GM23248 (cell line): ENCODE data around the gene CTNNA2. TPM values are rescaled to one million over a fixed set of nuclear protein-coding genes. Genes with fewer than 3 reads are reported as not detected.

Source experiments
- DNase-seq: peaks from one replicate; pipeline ENCODE4 v3.0.0-alpha.2; 2015
- H2AFZ ChIP-seq: fragments of 200-600 bp; sonication (generic); 2 replicates; pipeline ENCODE4 v1.6.1; 2016; ENCODE audit warnings: antibody characterized with exemption
- H3F3A ChIP-seq: fragments of 200-600 bp; sonication (generic); 2 replicates; pipeline ENCODE4 v1.6.1; 2016; ENCODE audit warnings: mild to moderate bottlenecking, antibody characterized with exemption, mixed run types; ENCODE audit not compliant: insufficient read depth
- H3K27ac ChIP-seq: fragments of 200-600 bp; sonication (generic); 2 replicates; pipeline ENCODE4 v1.5.1; 2016; ENCODE audit warnings: mild to moderate bottlenecking
- H3K27me3 ChIP-seq: fragments of 200-600 bp; sonication (generic); replicated peaks from 2 replicates; pipeline ENCODE4 v1.6.1; 2016; ENCODE audit warnings: mild to moderate bottlenecking; ENCODE audit not compliant: insufficient read depth
- H3K36me3 ChIP-seq: fragments of 200-600 bp; sonication (generic); 2 replicates; pipeline ENCODE4 v1.6.1; 2016; ENCODE audit warnings: low read depth, mild to moderate bottlenecking
- H3K4me1 ChIP-seq: fragments of 200-600 bp; sonication (generic); 2 replicates; pipeline ENCODE4 v1.6.1; 2016; ENCODE audit warnings: mild to moderate bottlenecking; ENCODE audit not compliant: insufficient read depth
- H3K4me2 ChIP-seq: fragments of 200-600 bp; sonication (generic); one replicate; pipeline ENCODE4 v1.6.1; 2016; ENCODE audit warnings: mild to moderate bottlenecking; ENCODE audit not compliant: unreplicated experiment
- H3K4me3 ChIP-seq: fragments of 200-600 bp; sonication (generic); 2 replicates; pipeline ENCODE4 v1.5.1; 2016; ENCODE audit warnings: mild to moderate bottlenecking
- H3K79me2 ChIP-seq: fragments of 200-600 bp; sonication (generic); 2 replicates; pipeline ENCODE4 v1.6.1; 2016; ENCODE audit warnings: mild to moderate bottlenecking; ENCODE audit not compliant: insufficient read depth
- H3K9ac ChIP-seq: fragments of 200-600 bp; sonication (generic); 2 replicates; pipeline ENCODE4 v1.6.1; 2016; ENCODE audit warnings: mild to moderate bottlenecking
- H3K9me2 ChIP-seq: fragments of 200-600 bp; sonication (generic); 2 replicates; pipeline ENCODE4 v1.6.1; 2016; ENCODE audit warnings: mixed run types, mild to moderate bottlenecking, moderate library complexity; ENCODE audit not compliant: insufficient read depth
- H3K9me3 ChIP-seq: fragments of 200-600 bp; sonication (generic); one replicate; pipeline ENCODE4 v1.6.1; 2017; ENCODE audit warnings: low read depth
- H4K20me1 ChIP-seq: fragments of 200-600 bp; sonication (generic); 2 replicates; pipeline ENCODE4 v1.6.0; 2016; ENCODE audit not compliant: insufficient read depth
- EZH2 ChIP-seq: fragments of 200-600 bp; sonication (generic); IDR thresholded peaks from 2 replicates; pipeline ENCODE4 v1.6.1; 2018; ENCODE audit warnings: antibody characterized with exemption, mild to moderate bottlenecking; ENCODE audit not compliant: insufficient read depth, poor library complexity, severe bottlenecking
- EZH2phosphoT487 ChIP-seq: fragments of 200-600 bp; sonication (generic); IDR thresholded peaks from 2 replicates; pipeline ENCODE4 v1.6.1; 2018; ENCODE audit warnings: antibody characterized with exemption, moderate library complexity, mild to moderate bottlenecking, low read depth; ENCODE audit not compliant: insufficient read depth
- WGBS, 2 experiments: methylation state at CpG; one replicate each; pipeline ENCODE4 v1.1.6; 2015 to 2017; ENCODE audit warnings: low lambda C conversion rate in 2 of 2, low coverage in 1 of 2; ENCODE audit errors: missing lambda C conversion rate in 2 of 2; 5-methylcytosine and 5-hydroxymethylcytosine counted together
- in situ Hi-C: fragments of 300-500 bp; cut with MboI; formaldehyde crosslinking; loops from 2 replicates; pipeline ENCODE4 v1.15.0; 2020
- polyA plus RNA-seq: library from polyadenylated mRNA; unstranded; fragments of >200 nt; fragmentation: Nextera tagmentation; extraction: Ambion mirVana; gene quantifications from 2 replicates; pipeline ENCODE4 v1.2.1, GENCODE V29; 2016
- total RNA-seq: library from RNA; depleted of rRNA; stranded (reverse); fragments of >200 nt; shearing (Covaris generic); gene quantifications from 2 replicates; pipeline ENCODE4 v1.2.3, GENCODE V29; 2014

CTNNA2 gene
- total and polyA plus RNA-seq, 2 experiments from 2014 or later, result not detected

- Histone ChIP-seq H4K20me1 (no peaks in the 10 kb centered on the region), H3K4me2 (no peak overlapping the region), H3K9ac (no peak overlapping the region), H3K9me2 (no peaks in the 10 kb centered on the region), H3K27ac (no peak overlapping the region), H3K4me1 (no peaks in the 10 kb centered on the region), H3K27me3 (no peaks in the 10 kb centered on the region), H3F3A (no peaks in the 10 kb centered on the region), H3K79me2 (no peaks in the 10 kb centered on the region), H2AFZ (no peak overlapping the region), H3K36me3 (no peaks in the 10 kb centered on the region), H3K4me3 (no peak overlapping the region), H3K9me3 (no peaks in the 10 kb centered on the region)
- no peak for DNase-seq
- in situ Hi-C loops, result no loop called here
- WGBS, 2 experiments, result 37 to 43% methylated on average over 5 of the region's 5 CpGs
- TF ChIP-seq EZH2 (no peak), EZH2phosphoT487 (no peak)
These were observed 468.0 kb downstream of the CTNNA2 start for GRCh38 chr2:79980816-79981215.

GRCh38 chr2:79981316-79981715 lies 468.5 kb downstream of the CTNNA2 start:
- Histone ChIP-seq H3K4me1 (no peaks in the 10 kb centered on the region), H3K27me3 (no peaks in the 10 kb centered on the region), H3K4me3 (no peak overlapping the region), H3K36me3 (no peaks in the 10 kb centered on the region), H3K4me2 (no peak overlapping the region), H3K9ac (no peak overlapping the region), H2AFZ (no peak overlapping the region), H3K79me2 (no peaks in the 10 kb centered on the region), H4K20me1 (no peaks in the 10 kb centered on the region), H3F3A (no peaks in the 10 kb centered on the region), H3K9me2 (no peaks in the 10 kb centered on the region), H3K27ac (no peak overlapping the region), H3K9me3 (no peaks in the 10 kb centered on the region)
- 14 to 17% methylated on average over 3 of the region's 3 CpGs for WGBS, 2 experiments
- DNase-seq, result no peak
- in situ Hi-C loops, result no loop called here
- no peak for TF ChIP-seq EZH2phosphoT487
- no peak for TF ChIP-seq EZH2

GRCh38 chr2:79982445-79982844 lies 469.6 kb downstream of the CTNNA2 start:
- 44 to 57% methylated on average over 4 of the region's 4 CpGs for WGBS, 2 experiments
- no peaks in the 10 kb centered on the region for H3K9me3 ChIP-seq
- H3F3A ChIP-seq, result no peaks in the 10 kb centered on the region
- TF ChIP-seq EZH2 (no peak), EZH2phosphoT487 (no peak)
- no peaks in the 10 kb centered on the region for H3K36me3 ChIP-seq
- H3K4me2 ChIP-seq, result no peak overlapping the region
- in situ Hi-C loops, result no loop called here
- no peaks in the 10 kb centered on the region for H3K27me3 ChIP-seq
- H3K4me1 ChIP-seq, result no peaks in the 10 kb centered on the region
- no peaks in the 10 kb centered on the region for H3K79me2 ChIP-seq
- H2AFZ ChIP-seq, result no peak overlapping the region
- no peak overlapping the region for H3K9ac ChIP-seq
- no peak overlapping the region for H3K27ac ChIP-seq
- no peak overlapping the region for H3K4me3 ChIP-seq
- H4K20me1 ChIP-seq, result no peaks in the 10 kb centered on the region
- H3K9me2 ChIP-seq, result no peaks in the 10 kb centered on the region
- peak; percentile 24 for DNase-seq

GRCh38 chr2:79984476-79984875 lies 471.6 kb downstream of the CTNNA2 start:
- H3K9me2 ChIP-seq, result no peaks in the 10 kb centered on the region
- in situ Hi-C loops, result no loop called here
- H4K20me1 ChIP-seq, result no peaks in the 10 kb centered on the region
- H2AFZ ChIP-seq, result no peak overlapping the region
- H3K4me3 ChIP-seq, result no peak overlapping the region
- H3K36me3 ChIP-seq, result no peaks in the 10 kb centered on the region
- H3K9ac ChIP-seq, result no peak overlapping the region
- H3F3A ChIP-seq, result no peaks in the 10 kb centered on the region
- no peak overlapping the region for H3K4me2 ChIP-seq
- peak; percentile 46 for DNase-seq
- no peaks in the 10 kb centered on the region for H3K9me3 ChIP-seq
- 0 to 9% methylated on average over 1 of the region's 1 CpG for WGBS, 2 experiments
- TF ChIP-seq EZH2phosphoT487 (no peak), EZH2 (no peak)
- no peaks in the 10 kb centered on the region for H3K79me2 ChIP-seq
- H3K27me3 ChIP-seq, result no peaks in the 10 kb centered on the region
- H3K27ac ChIP-seq, result no peak overlapping the region
- H3K4me1 ChIP-seq, result no peaks in the 10 kb centered on the region

- no peak overlapping the region for H2AFZ ChIP-seq
- no peaks in the 10 kb centered on the region for H3F3A ChIP-seq
- H3K9me2 ChIP-seq, result no peaks in the 10 kb centered on the region
- 18 to 22% methylated on average over 3 of the region's 3 CpGs for WGBS, 2 experiments
- no peaks in the 10 kb centered on the region for H3K4me1 ChIP-seq
- H3K9ac ChIP-seq, result no peak overlapping the region
- in situ Hi-C loops, result no loop called here
- no peak overlapping the region for H3K4me2 ChIP-seq
- DNase-seq, result no peak
- H3K79me2 ChIP-seq, result no peaks in the 10 kb centered on the region
- H4K20me1 ChIP-seq, result no peaks in the 10 kb centered on the region
- TF ChIP-seq EZH2phosphoT487 (no peak), EZH2 (no peak)
- H3K9me3 ChIP-seq, result no peaks in the 10 kb centered on the region
- no peaks in the 10 kb centered on the region for H3K36me3 ChIP-seq
- no peak overlapping the region for H3K4me3 ChIP-seq
- H3K27ac ChIP-seq, result no peak overlapping the region
- H3K27me3 ChIP-seq, result no peaks in the 10 kb centered on the region
These were observed 472.3 kb downstream of the CTNNA2 start for GRCh38 chr2:79985145-79985544.
